Mesenchymal stem cell (in vitro differentiated cells and primary cell): ENCODE results near the gene CLEC4M.
"Not testable (repeated sequence)": the region's sequence is repeated elsewhere in the genome, so short reads cannot be mapped to it uniquely, and the experiment has no call there.

Source experiments
- DNase-seq: peaks from one replicate; pipeline ENCODE4 v3.0.0-alpha.2; 2013
- H2AFZ ChIP-seq: one replicate; pipeline ENCODE4 v1.6.1; 2013; ENCODE audit warnings: low read depth, mild to moderate bottlenecking, control low read depth, inconsistent platforms, low read length, moderate library complexity
- H2AK5ac ChIP-seq: 2 replicates; pipeline ENCODE4 v1.6.1; 2013; ENCODE audit warnings: low read length, moderate library complexity, mild to moderate bottlenecking, inconsistent platforms; ENCODE audit not compliant: severe bottlenecking
- H2BK120ac ChIP-seq: one replicate; pipeline ENCODE4 v1.6.1; 2013; ENCODE audit warnings: low read depth, mild to moderate bottlenecking, inconsistent platforms, low read length, moderate library complexity
- H2BK12ac ChIP-seq, 2 experiments: one replicate each; pipeline ENCODE4 v1.6.1; 2013; ENCODE audit warnings: inconsistent platforms in 2 of 2, low read length in 2 of 2, mild to moderate bottlenecking in 2 of 2, moderate library complexity in 2 of 2, control low read depth in 1 of 2
- H2BK15ac ChIP-seq: one replicate; pipeline ENCODE4 v1.6.1; 2013; ENCODE audit warnings: mild to moderate bottlenecking, low read depth, inconsistent platforms; ENCODE audit not compliant: poor library complexity, severe bottlenecking
- H2BK5ac ChIP-seq: 2 replicates; pipeline ENCODE4 v1.6.1; 2013; ENCODE audit warnings: low read depth, mild to moderate bottlenecking, low read length, control low read depth, inconsistent platforms; ENCODE audit not compliant: poor library complexity, severe bottlenecking
- H3K14ac ChIP-seq, 2 experiments: one replicate each; pipeline ENCODE4 v1.6.1; 2013; ENCODE audit warnings: inconsistent platforms in 2 of 2, low read length in 2 of 2, control low read depth in 1 of 2, mild to moderate bottlenecking in 1 of 2, moderate library complexity in 1 of 2
- H3K18ac ChIP-seq, 2 experiments: one replicate each; pipeline ENCODE4 v1.6.1; 2013; ENCODE audit warnings: inconsistent platforms in 2 of 2, low read length in 2 of 2, control low read depth in 1 of 2, low read depth in 1 of 2, mild to moderate bottlenecking in 1 of 2
- H3K23ac ChIP-seq, 2 experiments: one replicate each; pipeline ENCODE4 v1.6.1; 2013; ENCODE audit warnings: inconsistent platforms in 2 of 2, low read length in 2 of 2, mild to moderate bottlenecking in 2 of 2, moderate library complexity in 2 of 2, control low read depth in 1 of 2
- H3K27ac ChIP-seq: 2 replicates; pipeline ENCODE4 v1.5.1; 2013; ENCODE audit warnings: mild to moderate bottlenecking, moderate library complexity, low read length, control low read depth, inconsistent platforms; ENCODE audit not compliant: poor library complexity, severe bottlenecking
- H3K27me3 ChIP-seq, 2 experiments: 2 replicates each; pipeline versions ENCODE4 v1.6.1 to v1.7.0; 2013; ENCODE audit warnings: low read length in 2 of 2, mild to moderate bottlenecking in 2 of 2, moderate library complexity in 2 of 2, control low read depth in 1 of 2, inconsistent platforms in 1 of 2; ENCODE audit not compliant: control insufficient read depth in 1 of 2, insufficient read depth in 1 of 2
- H3K36me3 ChIP-seq, 2 experiments: 2 replicates each; pipeline versions ENCODE4 v1.6.1 to v1.7.0; 2013; ENCODE audit warnings: low read length in 2 of 2, control low read depth in 1 of 2, inconsistent platforms in 1 of 2, low read depth in 1 of 2, mild to moderate bottlenecking in 1 of 2; ENCODE audit not compliant: insufficient read depth in 2 of 2, control insufficient read depth in 1 of 2
- H3K4ac ChIP-seq, 2 experiments: one replicate each; pipeline ENCODE4 v1.6.1; 2013; ENCODE audit warnings: inconsistent platforms in 2 of 2, low read length in 2 of 2, mild to moderate bottlenecking in 2 of 2, moderate library complexity in 2 of 2, control low read depth in 1 of 2, low read depth in 1 of 2
- H3K4me1 ChIP-seq: 2 replicates; pipeline ENCODE4 v1.6.1; 2013; ENCODE audit warnings: low read depth, low read length, control low read depth; ENCODE audit not compliant: control insufficient read depth, insufficient read depth
- H3K4me2 ChIP-seq: 2 replicates; pipeline ENCODE4 v1.6.1; 2013; ENCODE audit warnings: low read length, mild to moderate bottlenecking, inconsistent platforms; ENCODE audit not compliant: poor library complexity, severe bottlenecking
- H3K4me3 ChIP-seq, 2 experiments: 2 replicates each; pipeline versions ENCODE4 v1.5.1 to v1.7.0; 2013; ENCODE audit warnings: low read length in 2 of 2, mild to moderate bottlenecking in 2 of 2, control low read depth in 1 of 2, low read depth in 1 of 2; ENCODE audit not compliant: insufficient read depth in 1 of 2
- H3K79me1 ChIP-seq: replicated peaks from 2 replicates; pipeline ENCODE4 v1.6.1; 2013; ENCODE audit warnings: mild to moderate bottlenecking, control low read depth, low read length, inconsistent platforms; ENCODE audit not compliant: poor library complexity, severe bottlenecking
- H3K9ac ChIP-seq: 2 replicates; pipeline ENCODE4 v1.7.0; 2013; ENCODE audit warnings: mild to moderate bottlenecking, low read length, moderate library complexity
- H3K9me3 ChIP-seq: 2 replicates; pipeline ENCODE4 v1.7.0; 2013; ENCODE audit warnings: mild to moderate bottlenecking, low read length; ENCODE audit not compliant: control insufficient read depth
- H4K8ac ChIP-seq: one replicate; pipeline ENCODE4 v1.6.1; 2013; ENCODE audit warnings: inconsistent platforms, mild to moderate bottlenecking, low read length, moderate library complexity
- H4K91ac ChIP-seq: one replicate; pipeline ENCODE4 v1.6.1; 2013; ENCODE audit warnings: mild to moderate bottlenecking, low read length, inconsistent platforms
- WGBS: methylation state at CpG from one replicate; pipeline ENCODE4 v1.1.7; 2013; ENCODE audit warnings: mixed read lengths; 5-methylcytosine and 5-hydroxymethylcytosine counted together

CLEC4M gene

DNA sequence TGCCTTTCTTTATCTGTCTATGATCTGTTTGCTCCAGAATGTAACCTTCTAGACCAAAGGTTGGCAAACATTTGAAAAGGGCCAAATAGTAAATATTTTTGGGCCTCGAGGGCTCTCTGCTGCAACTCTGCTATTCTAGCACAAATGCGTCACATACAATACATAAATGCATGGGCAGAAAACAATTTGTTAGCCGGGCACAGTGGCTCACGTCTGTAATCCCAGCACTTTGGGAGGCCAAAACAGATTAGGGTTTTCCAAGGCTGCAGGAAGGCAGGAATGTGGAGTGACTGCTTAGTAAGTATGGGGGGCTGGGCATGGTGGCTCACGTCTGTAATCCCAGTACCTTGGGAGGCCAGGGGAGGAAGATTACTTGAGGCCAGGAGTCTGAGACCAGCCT is 45.1 kb downstream of the CLEC4M start:
- Histone ChIP-seq H3K4ac (no peak overlapping the region), H3K4me3 (no peak overlapping the region), H3K14ac (no peak overlapping the region), H3K36me3 (no peaks in the 10 kb centered on the region), H3K27me3 (peaks cover 0 to 32% of the 10 kb centered on the region in 2 experiments), H3K4me2 (no peak overlapping the region), H2BK120ac (no peak overlapping the region), H2BK15ac (no peak overlapping the region), H2BK5ac (no peak overlapping the region), H3K4me1 (no peaks in the 10 kb centered on the region), H4K8ac (no peak overlapping the region), H2BK12ac (no peak overlapping the region), H2AK5ac (no peak overlapping the region), H3K18ac (no peak overlapping the region), H3K9me3 (peaks cover 9% of the 10 kb centered on the region), H4K91ac (no peak overlapping the region), H3K9ac (no peak overlapping the region), H3K79me1 (no peaks in the 10 kb centered on the region), H3K27ac (no peak overlapping the region), H3K23ac (no peak overlapping the region), H2AFZ (no peak overlapping the region)
- 80% methylated on average over 5 of the region's 5 CpGs for WGBS
- no peak for DNase-seq

GRCh38 chr19:7811989-7812388 is 48.9 kb downstream of the CLEC4M start:
- H3K4me3 ChIP-seq, result no peak overlapping the region
- peaks cover 0 to 9% of the 10 kb centered on the region in 2 experiments for H3K27me3 ChIP-seq

GRCh38 chr19:7815325-7815724 is 52.3 kb downstream of the CLEC4M start:
- Histone ChIP-seq H3K27me3 (peaks cover 4 to 19% of the 10 kb centered on the region in 2 experiments), H3K36me3 (no peaks in the 10 kb centered on the region), H2BK12ac (no peak overlapping the region), H3K9me3 (peaks cover 25% of the 10 kb centered on the region), H4K8ac (no peak overlapping the region), H3K4me3 (no peak overlapping the region), H2BK5ac (no peak overlapping the region), H2AFZ (no peak overlapping the region), H3K4me2 (no peak overlapping the region), H3K4ac (no peak overlapping the region), H3K4me1 (peaks cover 1% of the 10 kb centered on the region), H2BK15ac (no peak overlapping the region), H3K18ac (no peak overlapping the region), H2AK5ac (no peak overlapping the region), H2BK120ac (no peak overlapping the region), H3K23ac (no peak overlapping the region), H4K91ac (no peak overlapping the region), H3K9ac (no peak overlapping the region), H3K79me1 (no peaks in the 10 kb centered on the region), H3K27ac (no peak overlapping the region), H3K14ac (no peak overlapping the region)
- 56% methylated on average over 10 of the region's 10 CpGs for WGBS
- no peak for DNase-seq

More at GRCh38 chr19:7811989-7812388, 48.9 kb downstream of the CLEC4M start:
- whole genome bisulfite sequencing, result no CpG with 5 or more reads among the region's 2 CpGs
- Histone ChIP-seq H3K36me3 (no peaks in the 10 kb centered on the region), H3K23ac (no peak overlapping the region), H2BK120ac (no peak overlapping the region), H2AFZ (no peak overlapping the region), H3K9me3 (peaks cover 9% of the 10 kb centered on the region), H3K14ac (no peak overlapping the region), H3K4ac (no peak overlapping the region), H2BK5ac (no peak overlapping the region), H2BK12ac (no peak overlapping the region), H3K27ac (no peak overlapping the region), H4K8ac (no peak overlapping the region), H3K4me1 (peaks cover 1% of the 10 kb centered on the region), H3K9ac (no peak overlapping the region), H2AK5ac (no peak overlapping the region), H3K18ac (no peak overlapping the region), H3K4me2 (no peak overlapping the region), H4K91ac (no peak overlapping the region), H3K79me1 (no peaks in the 10 kb centered on the region), H2BK15ac (no peak overlapping the region)
- no peak for DNase-seq

DNA sequence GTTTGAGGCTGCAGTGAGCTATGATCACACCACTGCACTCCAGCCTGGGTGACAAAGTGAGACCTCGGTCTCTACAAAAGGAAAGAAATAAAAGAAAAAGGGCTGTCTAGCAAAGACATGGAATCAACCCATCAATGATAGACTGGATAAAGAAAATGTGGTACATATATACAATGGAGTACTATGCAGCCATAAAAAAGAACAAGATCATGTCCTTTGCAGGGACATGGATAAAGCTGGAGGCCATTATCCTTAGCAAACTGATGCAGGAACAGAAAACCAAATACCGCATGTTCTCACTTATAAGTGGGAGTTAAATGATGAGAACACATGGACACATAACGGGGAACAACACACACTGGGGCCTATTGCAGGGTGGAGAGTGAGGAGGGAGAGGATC is 53.0 kb downstream of the CLEC4M start:
- not testable (repeated sequence) for H3K4me1 ChIP-seq, H3K18ac ChIP-seq, H3K14ac ChIP-seq, H2AFZ ChIP-seq, H2AK5ac ChIP-seq, H4K91ac ChIP-seq, H3K4ac ChIP-seq, H3K4me2 ChIP-seq, DNase-seq, H3K36me3 ChIP-seq, H3K4me3 ChIP-seq, H4K8ac ChIP-seq, H3K27ac ChIP-seq, H3K23ac ChIP-seq, H2BK120ac ChIP-seq, H3K79me1 ChIP-seq, H3K9ac ChIP-seq, H2BK5ac ChIP-seq, H2BK12ac ChIP-seq, H2BK15ac ChIP-seq
- WGBS, result 100% methylated on average over 1 of the region's 3 CpGs
- H3K27me3 ChIP-seq, result peaks cover 7 to 26% of the 10 kb centered on the region in 2 experiments
- H3K9me3 ChIP-seq, result peaks cover 25% of the 10 kb centered on the region
